B cell (primary cell): Measurements from ENCODE around the gene GAB4. TPM values are rescaled to one million over a fixed set of nuclear protein-coding genes. Genes with fewer than 3 reads are reported as not detected.

Source experiments
- ATAC-seq: fragments of 200-7000 bp; cut with Tn5 transposase; one replicate; pipeline ENCODE4 v1.10.0; 2021; ENCODE audit warnings: low read depth, mild to moderate bottlenecking, moderate number of reproducible peaks, moderate library complexity
- CTCF ChIA-PET: fragments of 350-600 bp; sonication (Branson Sonifier 250); formaldehyde crosslinking; loops from one replicate; lab custom pipeline; 2021; ENCODE audit warnings: antibody characterized with exemption, inconsistent platforms; lab: Charles Lee
- POLR2A ChIA-PET: fragments of 350-600 bp; sonication (Branson Sonifier 250); formaldehyde crosslinking; loops from one replicate; lab custom pipeline; 2021; ENCODE audit warnings: antibody characterized with exemption; lab: Charles Lee
- DNase-seq: peaks from one replicate; pipeline ENCODE4 v3.0.0; 2013
- H2AFZ ChIP-seq: 2 replicates; pipeline ENCODE4 v1.6.1; 2012; ENCODE audit warnings: mild to moderate bottlenecking, low read depth, low read length; ENCODE audit not compliant: insufficient read depth, poor library complexity, severe bottlenecking
- H3K27ac ChIP-seq, 2 donors: 1 replicate in 1 of 2; 2 replicates in 1 of 2; pipeline ENCODE4 v1.5.1; 2012 to 2013; ENCODE audit warnings: low read length in 2 of 2, mild to moderate bottlenecking in 2 of 2, moderate library complexity in 1 of 2
- H3K27me3 ChIP-seq, 4 experiments: fragments of 200-600 bp in 1 of 4; sonication (generic) in 1 of 4; replicated peaks in 1 of 4; 1 replicate in 2 of 4; 2 replicates in 2 of 4; pipeline versions ENCODE4 v1.6.1 to v1.7.0; 2013 to 2016; ENCODE audit warnings: low read length in 3 of 4, mild to moderate bottlenecking in 2 of 4, mixed read lengths in 1 of 4, moderate library complexity in 1 of 4; ENCODE audit not compliant: insufficient read depth in 4 of 4, control insufficient read depth in 3 of 4; ENCODE audit errors: control extremely low read depth in 1 of 4
- H3K36me3 ChIP-seq, 2 experiments: replicated peaks in 1 of 2; 1 replicate in 1 of 2; 2 replicates in 1 of 2; pipeline versions ENCODE4 v1.6.1 to v1.7.1; 2013; ENCODE audit warnings: low read length in 1 of 2; ENCODE audit not compliant: insufficient read depth in 2 of 2, control insufficient read depth in 1 of 2; ENCODE audit errors: control extremely low read depth in 1 of 2, extremely low read depth in 1 of 2
- H3K4me1 ChIP-seq, 2 donors: fragments of 200-600 bp in 1 of 2; sonication (generic) in 1 of 2; 1 replicate in 1 of 2; 2 replicates in 1 of 2; pipeline versions ENCODE4 v1.5.1 to v1.6.1; 2013 to 2017; ENCODE audit warnings: low read length in 2 of 2; ENCODE audit not compliant: control insufficient read depth in 2 of 2, insufficient read depth in 2 of 2
- H3K4me2 ChIP-seq: replicated peaks from 2 replicates; pipeline ENCODE3; 2012; ENCODE audit warnings: mild to moderate bottlenecking, low read depth, low read length; ENCODE audit not compliant: poor library complexity, severe bottlenecking
- H3K4me3 ChIP-seq, 5 experiments: fragments of 200-600 bp in 1 of 5; sonication (generic) in 1 of 5; 1 replicate in 3 of 5; 2 replicates in 2 of 5; pipeline versions ENCODE4 v1.5.1 to v1.7.0; 2011 to 2016; ENCODE audit warnings: low read length in 4 of 5, mild to moderate bottlenecking in 4 of 5, low read depth in 2 of 5, control low read depth in 1 of 5, moderate library complexity in 1 of 5; ENCODE audit not compliant: insufficient read depth in 1 of 5; ENCODE audit errors: control extremely low read depth in 1 of 5, extremely low read depth in 1 of 5
- H3K79me2 ChIP-seq: fragments of 200-600 bp; sonication (generic); one replicate; pipeline ENCODE4 v1.6.0; 2016; ENCODE audit warnings: low read length; ENCODE audit not compliant: control insufficient read depth, insufficient read depth
- H3K9ac ChIP-seq: fragments of 200-600 bp; sonication (generic); 2 replicates; pipeline ENCODE4 v1.6.1; 2017; ENCODE audit warnings: mild to moderate bottlenecking, low read length, moderate library complexity
- H3K9me3 ChIP-seq, 3 donors: one replicate each; pipeline versions ENCODE4 v1.6.1 to v1.7.1; 2013; ENCODE audit warnings: low read length in 2 of 3; ENCODE audit not compliant: control insufficient read depth in 2 of 3, insufficient read depth in 1 of 3; ENCODE audit errors: control extremely low read depth in 1 of 3
- H4K20me1 ChIP-seq: 2 replicates; pipeline ENCODE4 v1.6.0; 2012; ENCODE audit warnings: mild to moderate bottlenecking, low read length; ENCODE audit not compliant: insufficient read depth, control insufficient read depth, poor library complexity, severe bottlenecking
- H3K27ac Mint-ChIP-seq: one replicate; pipeline ENCODE4 v1.8.0; 2021; ENCODE audit warnings: mixed read lengths
- H3K27me3 Mint-ChIP-seq: one replicate; pipeline ENCODE4 v1.8.0; 2021; ENCODE audit warnings: mixed read lengths
- H3K4me1 Mint-ChIP-seq: one replicate; pipeline ENCODE4 v1.8.0; 2021; ENCODE audit warnings: mixed read lengths
- H3K4me3 Mint-ChIP-seq: one replicate; pipeline ENCODE4 v1.8.0; 2021; ENCODE audit warnings: mixed read lengths
- H3K9me3 Mint-ChIP-seq: one replicate; pipeline ENCODE4 v1.8.0; 2022; ENCODE audit warnings: mixed read lengths; ENCODE audit not compliant: insufficient read depth
- EZH2 ChIP-seq: IDR thresholded peaks from 2 replicates; pipeline ENCODE4 v1.6.1; 2012; ENCODE audit warnings: borderline replicate concordance, low read depth, mild to moderate bottlenecking, moderate library complexity, low read length; ENCODE audit not compliant: insufficient read depth, poor library complexity, severe bottlenecking
- WGBS: methylation state at CpG from one replicate; pipeline ENCODE4 v1.1.5; 2013; ENCODE audit warnings: missing lambda C conversion rate; ENCODE audit not compliant: insufficient coverage; 5-methylcytosine and 5-hydroxymethylcytosine counted together
- intact Hi-C: fragments of 100-400 bp; cut with micrococcal nuclease; formaldehyde crosslinking; loops from one replicate; pipeline ENCODE4 v1.10.0; 2022
- polyA plus RNA-seq: library from polyadenylated mRNA; depleted of rRNA; stranded (reverse); fragments of >200 nt; gene quantifications from 2 replicates; pipeline ENCODE4 v1.2.3, GENCODE V29; 2012
- total RNA-seq, 2 donors: library from RNA; stranded (reverse); fragments of 120-200 nt in 1 of 2; gene quantifications; 1 replicate in 1 of 2; 2 replicates in 1 of 2; pipeline versions ENCODE4 v1.2.3 to v1.2.4, GENCODE V29; 2013 to 2022
- TF ChIP-seq, protein P1 (sequence below): fragments of 200-600 bp; IDR thresholded peaks from one replicate; pipeline ENCODE4 v1.8.0; 2022; ENCODE audit warnings: antibody characterized with exemption, mild to moderate bottlenecking

GAB4 gene
- total and polyA plus RNA-seq, 2 donors (not counting 1 experiment from before 2014, with no cell fraction given): not detected

DNA sequence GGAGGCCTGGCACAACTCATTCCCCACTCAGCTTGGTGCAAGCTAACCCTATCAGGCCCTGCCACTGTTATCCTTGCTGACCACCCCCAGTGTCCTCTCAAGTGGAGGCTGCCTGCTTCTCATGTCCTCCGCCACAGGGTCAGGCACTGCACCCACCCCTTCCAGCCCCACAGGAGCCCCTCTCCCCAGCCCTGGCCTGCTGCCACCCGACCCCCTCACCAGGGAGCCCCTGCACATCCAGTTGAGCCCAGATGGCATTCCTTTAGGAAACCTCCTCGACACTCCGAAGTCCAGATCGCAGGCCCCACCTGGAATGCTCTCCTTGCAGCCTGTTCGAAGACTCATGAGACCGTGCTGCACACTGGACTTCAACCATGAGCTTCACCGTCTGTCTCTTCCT, 48.8 kb upstream of the GAB4 start:
- Mint-ChIP-seq H3K4me1 (peaks cover 2% of the 10 kb centered on the region), H3K27ac (no peak overlapping the region), H3K4me3 (no peak overlapping the region), H3K27me3 (no peaks in the 10 kb centered on the region), H3K9me3 (no peaks in the 10 kb centered on the region)
- ChIA-PET CTCF (interaction anchor here (1.0 to 6.5 kb wide), 6 partner anchors 18 to 445 kb away, joined by 3 to 59 read pairs (median 4); no protein-coding TSS in a partner anchor), POLR2A (no interaction called here)
- Histone ChIP-seq H3K4me2 (no peak overlapping the region), H3K4me3 (no peak overlapping the region), H3K4me1 (peaks cover 0 to 3% of the 10 kb centered on the region in 2 donors), H2AFZ (no peak overlapping the region), H3K36me3 (no peaks in the 10 kb centered on the region), H3K9me3 (no peaks in the 10 kb centered on the region), H3K27ac (no peak overlapping the region), H3K79me2 (no peaks in the 10 kb centered on the region), H4K20me1 (no peaks in the 10 kb centered on the region), H3K9ac (no peak overlapping the region), H3K27me3 (no peaks in the 10 kb centered on the region)
- intact Hi-C loops: no loop called here
- WGBS: 92% methylated on average over 8 of the region's 8 CpGs
- TF ChIP-seq EZH2: no peak
- TF ChIP-seq, protein P1, sequence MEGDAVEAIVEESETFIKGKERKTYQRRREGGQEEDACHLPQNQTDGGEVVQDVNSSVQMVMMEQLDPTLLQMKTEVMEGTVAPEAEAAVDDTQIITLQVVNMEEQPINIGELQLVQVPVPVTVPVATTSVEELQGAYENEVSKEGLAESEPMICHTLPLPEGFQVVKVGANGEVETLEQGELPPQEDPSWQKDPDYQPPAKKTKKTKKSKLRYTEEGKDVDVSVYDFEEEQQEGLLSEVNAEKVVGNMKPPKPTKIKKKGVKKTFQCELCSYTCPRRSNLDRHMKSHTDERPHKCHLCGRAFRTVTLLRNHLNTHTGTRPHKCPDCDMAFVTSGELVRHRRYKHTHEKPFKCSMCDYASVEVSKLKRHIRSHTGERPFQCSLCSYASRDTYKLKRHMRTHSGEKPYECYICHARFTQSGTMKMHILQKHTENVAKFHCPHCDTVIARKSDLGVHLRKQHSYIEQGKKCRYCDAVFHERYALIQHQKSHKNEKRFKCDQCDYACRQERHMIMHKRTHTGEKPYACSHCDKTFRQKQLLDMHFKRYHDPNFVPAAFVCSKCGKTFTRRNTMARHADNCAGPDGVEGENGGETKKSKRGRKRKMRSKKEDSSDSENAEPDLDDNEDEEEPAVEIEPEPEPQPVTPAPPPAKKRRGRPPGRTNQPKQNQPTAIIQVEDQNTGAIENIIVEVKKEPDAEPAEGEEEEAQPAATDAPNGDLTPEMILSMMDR: no peak
- no peak for ATAC-seq
- no peak for DNase-seq

DNA sequence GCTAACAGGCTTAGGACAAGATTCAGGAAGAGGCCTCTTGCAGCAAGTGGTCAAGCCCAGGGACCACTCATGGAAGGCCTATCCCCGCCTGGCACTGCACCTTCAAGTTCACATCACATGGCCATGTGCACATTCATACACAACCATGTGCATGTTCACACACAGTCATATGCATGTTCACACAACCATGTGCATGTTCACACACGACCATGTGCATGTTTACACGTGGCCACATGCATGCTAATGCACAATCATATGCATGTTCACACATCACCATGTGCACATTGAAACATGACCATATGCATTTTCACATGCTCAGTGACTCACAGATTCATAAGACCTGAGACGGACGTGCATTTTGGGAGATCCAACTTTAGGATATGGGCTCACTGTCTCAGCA, 48.0 kb upstream of the GAB4 start:
- Histone ChIP-seq H3K27me3 (no peaks in the 10 kb centered on the region), H3K4me2 (no peak overlapping the region), H3K36me3 (no peaks in the 10 kb centered on the region), H4K20me1 (no peaks in the 10 kb centered on the region), H3K9me3 (no peaks in the 10 kb centered on the region), H3K9ac (no peak overlapping the region), H3K4me3 (no peak overlapping the region), H2AFZ (no peak overlapping the region), H3K79me2 (no peaks in the 10 kb centered on the region), H3K27ac (no peak overlapping the region), H3K4me1 (peaks cover 0 to 3% of the 10 kb centered on the region in 2 donors)
- ATAC-seq: no peak
- no peak for DNase-seq
- peaks cover 2% of the 10 kb centered on the region for H3K4me1 Mint-ChIP-seq
- CTCF ChIA-PET: interaction anchor here (1.0 to 1.4 kb wide), 3 partner anchors 116 to 446 kb away, joined by 3 to 4 read pairs (median 4); no protein-coding TSS in a partner anchor
- no peaks in the 10 kb centered on the region for H3K9me3 Mint-ChIP-seq
- intact Hi-C loops: no loop called here
- no peaks in the 10 kb centered on the region for H3K27me3 Mint-ChIP-seq
- no peak overlapping the region for H3K27ac Mint-ChIP-seq
- WGBS: 96% methylated on average over 5 of the region's 5 CpGs
- POLR2A ChIA-PET: no interaction called here
- no peak for TF ChIP-seq EZH2
- TF ChIP-seq, protein P1: no peak
- no peak overlapping the region for H3K4me3 Mint-ChIP-seq
